ENCODE results near the gene NOG.

The NOG gene

DNA sequence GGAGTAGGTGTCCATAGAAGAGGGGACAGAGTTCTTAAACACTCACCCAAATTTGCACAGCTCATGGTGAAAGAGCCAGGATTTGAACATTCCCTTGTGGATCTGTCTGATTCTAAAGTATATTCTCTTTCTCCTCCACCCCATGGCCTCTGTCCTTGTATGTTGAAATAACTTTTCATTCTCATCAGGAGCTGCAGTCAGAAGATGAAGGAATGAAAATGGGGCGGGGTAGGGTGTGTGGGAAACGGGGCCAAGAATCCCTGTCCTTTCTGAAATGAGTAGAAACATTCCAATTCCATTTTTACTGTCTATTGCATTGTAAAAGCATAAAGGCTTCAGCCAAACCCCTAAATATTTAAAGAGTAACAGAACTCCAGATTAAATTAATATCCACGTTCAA is 42.8 kb downstream of the NOG start:
- no peak for DNase-seq (ENCODE audit: low read depth in 2 of 2)

DNA sequence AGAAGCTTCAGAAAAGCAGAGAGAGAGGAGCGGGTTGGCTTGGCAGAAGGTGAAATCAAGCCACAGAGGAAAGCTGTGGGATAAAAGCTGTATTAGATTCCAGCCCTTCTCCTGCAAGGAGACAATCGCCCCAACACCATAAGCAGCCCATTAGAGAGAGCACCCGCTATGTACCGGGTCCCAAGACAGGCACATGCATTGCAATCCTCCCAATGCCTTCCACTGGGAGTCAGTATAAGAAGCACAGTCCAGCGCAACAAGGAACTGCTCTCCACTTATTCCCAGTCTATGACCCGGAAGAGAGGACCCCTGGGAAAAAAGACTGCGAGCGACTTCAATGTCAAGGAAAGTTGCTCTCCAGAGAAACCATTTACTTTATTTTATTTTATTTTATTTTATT is 43.8 kb downstream of the NOG start:
- DNase-seq (ENCODE audit: low read depth in 2 of 2) = no peak

DNA sequence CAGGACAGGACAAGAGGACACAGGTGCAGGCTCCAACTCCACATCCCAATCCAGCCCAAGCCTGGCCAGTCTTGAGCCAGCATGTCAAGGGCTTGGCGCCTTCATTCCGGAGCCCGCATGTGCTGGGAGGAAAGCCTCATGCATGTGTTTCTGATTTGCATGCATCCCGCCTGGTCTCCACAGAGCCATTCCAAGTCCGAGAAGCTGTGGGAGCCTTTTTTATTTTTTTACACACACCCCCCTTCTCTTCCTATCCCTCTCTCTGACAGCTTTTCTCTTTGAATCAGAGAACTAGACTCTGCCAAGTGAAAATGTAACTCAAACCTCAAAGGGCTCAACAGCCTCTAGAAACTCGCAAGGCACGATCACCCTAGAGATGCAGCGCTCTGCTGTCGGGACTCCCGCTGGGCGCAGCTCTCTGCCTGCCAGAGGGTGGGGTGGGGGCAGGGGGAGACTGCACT is 45.1 kb downstream of the NOG start:
- no peak for DNase-seq (ENCODE audit: low read depth in 2 of 2)

DNA sequence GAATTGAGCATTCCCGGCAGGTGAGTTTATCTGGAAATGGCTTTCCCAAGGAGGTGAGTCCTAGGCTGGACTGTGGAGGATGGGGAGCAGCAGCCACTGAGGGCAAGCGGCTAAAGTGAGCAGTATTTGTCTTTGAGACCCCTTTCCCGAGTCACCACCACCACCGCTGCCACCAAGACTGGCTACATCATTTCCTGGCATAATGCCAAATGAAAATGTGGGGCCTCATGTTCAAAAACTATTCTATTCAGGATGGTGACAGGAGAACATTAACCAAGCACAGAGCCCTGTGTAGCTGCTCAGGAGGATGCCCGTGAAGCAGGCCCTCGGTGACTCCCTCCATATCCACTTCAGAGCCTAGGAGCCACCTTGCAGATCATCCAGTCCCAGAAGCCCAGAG is 46.0 kb downstream of the NOG start:
- no peak for DNase-seq (ENCODE audit: low read depth in 2 of 2)

DNA sequence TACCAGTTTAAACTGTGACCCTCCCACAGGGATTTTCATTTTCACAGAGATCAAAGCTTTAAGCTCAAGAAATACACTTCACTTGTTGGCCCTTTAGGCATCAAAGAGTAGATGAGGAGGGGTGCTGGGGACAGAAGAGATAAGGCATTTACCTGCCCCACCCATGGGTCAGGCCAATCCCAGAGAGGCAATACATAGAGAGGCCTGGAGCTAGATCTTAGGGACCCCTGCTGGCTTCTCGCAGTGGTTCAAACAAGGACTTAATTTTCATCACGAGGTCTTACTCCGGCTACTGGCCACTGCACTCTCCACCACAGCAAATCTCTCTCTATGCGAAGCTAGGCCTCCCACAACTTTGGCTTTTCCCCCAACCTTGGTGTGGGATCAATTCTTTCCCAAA is 46.6 kb downstream of the NOG start:
- DNase-seq (ENCODE audit: low read depth in 2 of 2) = no peak

DNA sequence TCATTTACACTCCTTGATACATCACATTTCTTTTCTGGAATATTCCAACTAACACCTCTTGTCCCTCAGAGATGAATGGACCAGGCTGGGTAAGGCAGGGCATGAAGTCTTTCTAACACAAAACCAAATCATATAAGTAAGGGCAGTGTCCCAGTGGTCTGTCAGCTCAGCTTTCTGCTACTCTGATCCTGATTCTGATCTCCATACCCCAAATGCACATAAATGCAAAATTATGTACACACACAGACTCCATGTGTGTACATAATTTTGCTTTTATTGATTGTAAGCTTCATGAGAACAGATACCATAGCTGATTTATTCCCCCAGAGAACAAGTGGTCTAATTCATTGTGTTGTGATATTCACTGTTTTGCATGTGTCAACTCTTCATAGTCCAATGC is 47.9 kb downstream of the NOG start:
- DNase-seq (ENCODE audit: low read depth in 2 of 2) = no peak

DNA sequence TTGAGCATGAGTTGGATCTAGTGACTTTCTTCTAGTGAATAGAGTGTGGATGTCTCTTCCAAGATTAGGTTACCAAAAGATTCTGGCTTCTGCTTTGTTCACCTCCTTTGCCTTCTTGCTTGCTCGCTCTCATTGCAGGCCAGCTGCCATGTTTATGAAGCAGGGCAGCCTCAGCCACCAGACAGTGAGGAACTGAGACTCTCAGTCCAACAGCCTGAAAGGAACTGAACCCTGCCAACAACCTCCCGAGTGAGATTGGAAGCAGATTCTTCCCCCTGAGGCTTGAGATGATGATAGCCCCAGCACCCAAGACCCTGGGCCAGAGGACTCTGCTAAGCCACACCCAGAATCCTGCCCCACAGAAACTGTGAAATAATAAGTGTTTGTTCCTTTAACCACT is 48.4 kb downstream of the NOG start:
- no peak for DNase-seq (ENCODE audit: low read depth in 2 of 2)

DNA sequence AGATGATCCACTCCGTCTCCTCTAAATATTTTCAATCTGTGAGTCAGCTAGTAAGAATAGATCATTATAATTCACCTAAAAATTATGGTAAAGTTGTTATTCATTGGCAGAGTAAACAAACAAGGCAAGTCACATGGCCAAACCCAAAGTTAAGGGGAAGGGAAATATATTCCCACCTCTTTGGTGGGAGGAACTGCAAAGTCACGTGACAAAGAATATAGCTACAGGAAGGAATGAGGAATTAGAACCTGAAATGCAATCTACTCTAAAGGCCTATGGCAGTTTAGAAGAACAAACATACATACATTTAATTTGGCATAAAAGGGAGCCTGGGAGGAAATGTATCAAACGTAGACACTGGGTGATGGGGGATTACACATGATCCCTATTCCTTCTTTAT is 48.9 kb downstream of the NOG start:
- DNase-seq (ENCODE audit: low read depth in 2 of 2) = no peak
